Measurements from ENCODE around the gene TMEM80.
"Not testable (repeated sequence)": the region's sequence is repeated elsewhere in the genome, so short reads cannot be mapped to it uniquely, and the experiment has no call there.

TMEM80 gene

DNA sequence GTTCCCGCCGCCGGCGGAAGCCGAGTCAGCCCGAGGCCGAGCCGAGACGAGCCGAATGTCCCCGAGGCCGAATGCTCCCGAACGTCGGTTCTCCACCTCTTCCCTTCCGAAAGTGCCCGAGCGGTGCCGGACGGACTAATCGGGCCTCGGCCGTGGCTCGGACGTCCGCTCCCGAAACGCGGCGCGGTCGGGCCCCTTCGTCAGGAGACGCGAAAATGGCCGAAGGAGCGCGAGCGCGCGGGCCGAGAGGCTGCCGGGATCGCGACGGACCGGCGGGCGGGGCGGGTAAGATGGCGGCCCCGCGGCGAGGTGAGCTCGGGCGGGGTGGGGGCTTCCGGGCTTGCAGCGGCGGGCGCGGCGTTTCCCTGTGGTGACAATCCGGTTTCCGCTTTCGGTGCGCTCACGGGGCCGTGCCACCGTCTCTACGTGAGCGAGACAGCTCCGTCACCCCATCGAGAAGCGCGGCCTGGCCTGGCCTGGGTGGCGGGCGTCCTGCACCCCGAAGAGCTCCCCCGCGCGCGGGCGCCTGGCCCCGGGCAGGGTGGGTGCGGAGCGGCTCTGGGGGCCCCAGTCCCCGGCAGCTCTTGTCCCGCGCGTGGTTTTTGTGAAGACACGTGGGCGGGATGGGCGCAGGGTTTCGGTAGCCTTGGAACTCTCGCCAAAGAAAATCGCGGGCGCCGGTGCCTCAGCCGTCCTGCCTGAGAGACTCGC is at the start of gene TMEM80:
Gene TMEM80 (plus strand): TSS at position 279 of the 711 bp plus-strand sequence. CDS start 12 bp downstream, at position 291.
- no peak for TF ChIP-seq CTCF (IDR thresholded peaks at IDR 0.05; ENCODE audit: extremely low read depth, insufficient read depth, missing control alignments)
- in situ Hi-C loops (cut with MboI; ENCODE audit: low pct_unique_long_range_greater_than_20kb, low sequenced_read_pairs, unreplicated experiment) = no loop called here
- peak; percentile 93 for DNase-seq (ENCODE audit: low spot score)

- TF ChIP-seq CTCF (IDR thresholded peaks at IDR 0.05; ENCODE audit: extremely low read depth, insufficient read depth, missing control alignments) = no peak
- no peak for DNase-seq (ENCODE audit: low spot score)
- in situ Hi-C loops (cut with MboI; ENCODE audit: low pct_unique_long_range_greater_than_20kb, low sequenced_read_pairs, unreplicated experiment) = no loop called here
Observed at GRCh38 chr11:646214-646613, 49.4 kb upstream of the TMEM80 start.

GRCh38 chr11:647672-648158 is 47.9 kb upstream of the TMEM80 start:
- in situ Hi-C loops (cut with MboI; ENCODE audit: low pct_unique_long_range_greater_than_20kb, low sequenced_read_pairs, unreplicated experiment) = not testable (repeated sequence)

GRCh38 chr11:650482-650881 is 45.1 kb upstream of the TMEM80 start:
- no peak for DNase-seq (ENCODE audit: low spot score)
- no peak for TF ChIP-seq CTCF (IDR thresholded peaks at IDR 0.05; ENCODE audit: extremely low read depth, insufficient read depth, missing control alignments)
- in situ Hi-C loops (cut with MboI; ENCODE audit: low pct_unique_long_range_greater_than_20kb, low sequenced_read_pairs, unreplicated experiment) = no loop called here

More at GRCh38 chr11:647672-648158, 47.9 kb upstream of the TMEM80 start:
- DNase-seq (ENCODE audit: low spot score) = not testable (repeated sequence)

GRCh38 chr11:653136-653535 is 42.5 kb upstream of the TMEM80 start:
- DNase-seq (ENCODE audit: low spot score); in situ Hi-C loops (cut with MboI; ENCODE audit: low pct_unique_long_range_greater_than_20kb, low sequenced_read_pairs, unreplicated experiment): not testable (repeated sequence)

- in situ Hi-C loops (cut with MboI; ENCODE audit: low pct_unique_long_range_greater_than_20kb, low sequenced_read_pairs, unreplicated experiment) = no loop called here
- TF ChIP-seq CTCF (IDR thresholded peaks at IDR 0.05; ENCODE audit: extremely low read depth, insufficient read depth, missing control alignments) = no peak
- no peak for DNase-seq (ENCODE audit: low spot score)
Observed at GRCh38 chr11:653837-654236, 41.8 kb upstream of the TMEM80 start.

DNA sequence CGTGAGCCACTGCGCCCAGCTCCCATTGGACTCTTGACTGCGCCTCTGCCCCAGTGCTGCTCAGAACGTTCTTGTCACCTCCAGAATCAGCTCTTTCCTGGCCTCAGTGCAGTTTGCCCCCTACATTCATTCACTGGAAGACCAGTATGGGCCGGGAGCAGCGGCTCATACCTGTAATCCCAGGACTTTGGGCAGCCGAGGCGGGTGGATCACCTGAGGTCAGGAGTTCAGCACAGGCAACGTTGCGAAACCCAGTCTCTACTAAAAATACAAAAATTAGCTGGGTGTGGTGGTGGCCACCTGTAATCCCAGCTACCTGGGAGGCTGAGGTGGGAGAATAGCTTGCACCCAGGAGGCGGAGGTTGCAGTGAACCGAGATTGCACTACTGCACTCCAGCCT is 41.2 kb upstream of the TMEM80 start:
- in situ Hi-C loops (cut with MboI; ENCODE audit: low pct_unique_long_range_greater_than_20kb, low sequenced_read_pairs, unreplicated experiment) = not testable (repeated sequence)

DNA sequence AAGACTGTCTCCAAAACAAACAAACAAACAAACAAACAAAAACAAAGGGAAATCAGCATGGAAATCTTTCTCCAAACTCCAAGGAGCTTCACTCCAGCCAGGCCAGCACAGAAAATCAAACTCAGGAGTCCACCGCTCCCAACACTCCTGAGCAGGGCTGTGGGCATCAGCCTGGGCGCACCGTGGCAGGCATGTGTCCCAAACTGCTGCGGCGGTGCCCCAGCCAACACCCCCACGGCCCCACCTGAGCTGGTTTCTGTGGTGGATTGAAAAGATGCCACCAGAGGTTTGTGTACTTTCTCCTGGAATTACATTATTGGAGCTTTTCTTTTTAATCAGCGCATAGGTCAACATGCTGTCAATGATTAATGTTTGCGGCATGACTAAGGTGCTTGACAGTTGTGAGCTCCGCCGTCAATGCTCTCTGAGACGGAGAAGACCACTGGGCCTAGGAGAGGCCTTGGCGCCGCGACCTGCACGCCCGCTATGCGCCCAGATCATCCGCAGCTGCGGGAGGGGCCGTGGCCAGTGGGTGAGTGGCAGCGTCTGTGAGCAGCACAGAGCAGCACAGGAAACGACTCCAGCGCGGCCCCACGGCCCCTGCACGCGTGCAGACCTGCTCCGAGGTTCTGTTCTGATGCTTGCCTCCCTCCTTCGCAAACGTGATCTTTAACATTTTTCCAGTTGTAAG is 40.4 kb upstream of the TMEM80 start:
- no peak for DNase-seq (ENCODE audit: low spot score)
- no peak for TF ChIP-seq CTCF (IDR thresholded peaks at IDR 0.05; ENCODE audit: extremely low read depth, insufficient read depth, missing control alignments)
- in situ Hi-C loops (cut with MboI; ENCODE audit: low pct_unique_long_range_greater_than_20kb, low sequenced_read_pairs, unreplicated experiment) = no loop called here

More for the DNA sequence above, 41.2 kb upstream of the TMEM80 start:
- DNase-seq (ENCODE audit: low spot score) = not testable (repeated sequence)
